Fibroblast of lung (primary cell): ENCODE results near the gene LCN10. TPM values are rescaled to one million over a fixed set of nuclear protein-coding genes. Genes with fewer than 3 reads are reported as not detected.
"Not testable (repeated sequence)": the region's sequence is repeated elsewhere in the genome, so short reads cannot be mapped to it uniquely, and the experiment has no call there.

Experiments used
- DNase-seq, 2 donors: peaks; one replicate each; pipeline versions ENCODE4 v3.0.0 to v3.0.0-alpha.2; 2010; ENCODE audit warnings: low read depth in 2 of 2
- H2AFZ ChIP-seq: 2 replicates; pipeline ENCODE4 v1.5.1; 2012; ENCODE audit warnings: low read length, control low read depth, inconsistent platforms
- H3K27ac ChIP-seq: 2 replicates; pipeline ENCODE4 v1.5.1; 2011; ENCODE audit warnings: low read length, control low read depth; ENCODE audit not compliant: insufficient read depth
- H3K27me3 ChIP-seq: 2 replicates; pipeline ENCODE4 v1.5.1; 2011; ENCODE audit warnings: mild to moderate bottlenecking, low read length; ENCODE audit not compliant: control insufficient read depth, insufficient read depth
- H3K36me3 ChIP-seq: 2 replicates; pipeline ENCODE4 v1.5.1; 2011; ENCODE audit warnings: low read length; ENCODE audit not compliant: control insufficient read depth, insufficient read depth
- H3K4me1 ChIP-seq: 2 replicates; pipeline ENCODE4 v1.5.1; 2011; ENCODE audit warnings: low read length; ENCODE audit not compliant: control insufficient read depth, insufficient read depth; ENCODE audit errors: extremely low read depth
- H3K4me2 ChIP-seq: 2 replicates; pipeline ENCODE4 v1.5.1; 2011; ENCODE audit warnings: low read length, control low read depth; ENCODE audit not compliant: insufficient read depth; ENCODE audit errors: extremely low read depth
- H3K4me3 ChIP-seq, 4 experiments: fragments of 200-600 bp in 1 of 4; sonication (generic) in 1 of 4; replicated peaks in 1 of 4; 2 replicates each; pipeline ENCODE4 v1.5.1; 2011 to 2016; ENCODE audit warnings: low read length in 4 of 4, low read depth in 3 of 4, mild to moderate bottlenecking in 3 of 4, control low read depth in 2 of 4, inconsistent platforms in 1 of 4, mixed read lengths in 1 of 4; ENCODE audit not compliant: insufficient read depth in 1 of 4; ENCODE audit errors: control extremely low read depth in 1 of 4
- H3K79me2 ChIP-seq: 2 replicates; pipeline ENCODE4 v1.5.1; 2012; ENCODE audit warnings: mild to moderate bottlenecking, low read length, inconsistent platforms; ENCODE audit not compliant: control insufficient read depth, insufficient read depth
- H3K9ac ChIP-seq: 2 replicates; pipeline ENCODE4 v1.5.1; 2011; ENCODE audit warnings: mild to moderate bottlenecking, low read length, control low read depth; ENCODE audit not compliant: insufficient read depth
- H3K9me3 ChIP-seq: 2 replicates; pipeline ENCODE4 v1.5.1; 2012; ENCODE audit warnings: low read depth, low read length; ENCODE audit not compliant: control insufficient read depth, insufficient read depth
- H4K20me1 ChIP-seq: 2 replicates; pipeline ENCODE4 v1.5.1; 2011; ENCODE audit warnings: low read length; ENCODE audit not compliant: control insufficient read depth, insufficient read depth; ENCODE audit errors: extremely low read depth
- EZH2 ChIP-seq: IDR thresholded peaks from 2 replicates; pipeline ENCODE4 v1.5.1; 2012; ENCODE audit warnings: low read length, control low read depth, mild to moderate bottlenecking; ENCODE audit errors: missing control alignments
- polyA plus RNA-seq, 2 donors: library from polyadenylated mRNA; depleted of rRNA in 1 of 2; stranded (reverse) in 1 of 2; unstranded in 1 of 2; fragments of >200 nt; gene quantifications; 2 replicates each; pipeline ENCODE4 v1.2.1, GENCODE V29; 2011 to 2012; ENCODE audit warnings: missing spikeins in 1 of 2
- total RNA-seq: library from RNA; depleted of rRNA; stranded (reverse); fragments of >200 nt; gene quantifications from 2 replicates; pipeline ENCODE4 v1.2.1, GENCODE V29; 2014
- TF ChIP-seq, protein P1 (sequence below), 2 donors: IDR thresholded peaks in 1 of 2; conservative IDR thresholded peaks in 1 of 2; 1 replicate in 1 of 2; 2 replicates in 1 of 2; pipeline ENCODE4 v1.5.1; 2011 to 2012; ENCODE audit warnings: low read length in 2 of 2, control low read depth in 1 of 2, inconsistent platforms in 1 of 2, low read depth in 1 of 2, mild to moderate bottlenecking in 1 of 2

Gene LCN10
- total and polyA plus RNA-seq, 2 donors (not counting 1 experiment from before 2014, with no cell fraction given) = not detected

DNA sequence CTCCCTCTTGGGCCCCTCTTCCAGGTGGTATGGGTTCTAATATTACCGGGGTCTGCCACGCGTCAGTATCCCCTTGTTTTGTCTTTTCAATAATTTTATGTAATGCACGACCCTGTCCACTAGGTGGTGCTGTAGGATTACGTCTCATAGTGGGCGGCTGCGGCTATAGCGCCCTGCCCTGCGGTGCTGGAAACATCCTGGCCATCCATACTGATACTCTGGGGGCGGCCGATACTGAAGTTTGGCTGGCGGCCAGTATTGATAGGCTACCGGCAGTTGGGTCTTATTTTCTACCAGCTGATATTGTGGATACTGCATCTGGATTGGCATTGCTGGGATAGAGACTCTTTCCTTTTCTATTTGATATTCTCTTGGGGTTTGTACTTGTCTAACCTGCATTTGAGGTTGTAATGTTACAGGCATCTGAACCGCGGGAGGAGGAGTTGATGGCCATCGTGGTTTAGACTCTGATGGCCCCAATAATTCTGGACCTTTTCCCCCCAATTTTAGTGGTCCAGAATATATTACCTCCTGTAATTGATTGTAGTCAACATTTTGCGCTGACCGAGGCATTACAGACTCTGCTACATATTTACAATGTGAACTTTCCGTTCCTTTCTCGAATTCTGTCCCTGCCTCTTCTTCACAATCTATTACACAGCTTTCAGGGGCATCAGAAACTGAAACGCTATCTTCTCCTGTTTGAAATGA, 45.1 kb upstream of the LCN10 start:
- H3K4me1 ChIP-seq = peaks cover 4% of the 10 kb centered on the region

GRCh38 chr9:136786983-136787382, 44.2 kb upstream of the LCN10 start:
- not testable (repeated sequence) for H3K4me1 ChIP-seq, DNase-seq, H3K9me3 ChIP-seq, H4K20me1 ChIP-seq, H2AFZ ChIP-seq, H3K4me3 ChIP-seq, H3K27ac ChIP-seq, H3K9ac ChIP-seq, H3K4me2 ChIP-seq, H3K79me2 ChIP-seq, H3K27me3 ChIP-seq, H3K36me3 ChIP-seq

More for the DNA sequence above, 45.1 kb upstream of the LCN10 start:
- no peaks in the 10 kb centered on the region for H4K20me1 ChIP-seq
- TF ChIP-seq EZH2 = no peak
- TF ChIP-seq, protein P1, sequence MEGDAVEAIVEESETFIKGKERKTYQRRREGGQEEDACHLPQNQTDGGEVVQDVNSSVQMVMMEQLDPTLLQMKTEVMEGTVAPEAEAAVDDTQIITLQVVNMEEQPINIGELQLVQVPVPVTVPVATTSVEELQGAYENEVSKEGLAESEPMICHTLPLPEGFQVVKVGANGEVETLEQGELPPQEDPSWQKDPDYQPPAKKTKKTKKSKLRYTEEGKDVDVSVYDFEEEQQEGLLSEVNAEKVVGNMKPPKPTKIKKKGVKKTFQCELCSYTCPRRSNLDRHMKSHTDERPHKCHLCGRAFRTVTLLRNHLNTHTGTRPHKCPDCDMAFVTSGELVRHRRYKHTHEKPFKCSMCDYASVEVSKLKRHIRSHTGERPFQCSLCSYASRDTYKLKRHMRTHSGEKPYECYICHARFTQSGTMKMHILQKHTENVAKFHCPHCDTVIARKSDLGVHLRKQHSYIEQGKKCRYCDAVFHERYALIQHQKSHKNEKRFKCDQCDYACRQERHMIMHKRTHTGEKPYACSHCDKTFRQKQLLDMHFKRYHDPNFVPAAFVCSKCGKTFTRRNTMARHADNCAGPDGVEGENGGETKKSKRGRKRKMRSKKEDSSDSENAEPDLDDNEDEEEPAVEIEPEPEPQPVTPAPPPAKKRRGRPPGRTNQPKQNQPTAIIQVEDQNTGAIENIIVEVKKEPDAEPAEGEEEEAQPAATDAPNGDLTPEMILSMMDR (conservative IDR thresholded peaks at IDR 0.05 in 1 of 2, IDR thresholded peaks at IDR 0.05 in 1 of 2; ENCODE audit: low read depth in 1 of 2, low read length in 2 of 2) = peak; percentile 73 to 77
- peak overlapping the region; percentile 45 for H3K4me2 ChIP-seq
- no peak overlapping the region for H3K4me3 ChIP-seq
- no peak overlapping the region for H3K9ac ChIP-seq
- DNase-seq = peak; percentile 30 to 57
- no peak overlapping the region for H3K27ac ChIP-seq
- H3K79me2 ChIP-seq = peaks cover 4% of the 10 kb centered on the region
- H2AFZ ChIP-seq = no peak overlapping the region
- no peaks in the 10 kb centered on the region for H3K36me3 ChIP-seq
- H3K27me3 ChIP-seq = no peaks in the 10 kb centered on the region
- no peaks in the 10 kb centered on the region for H3K9me3 ChIP-seq

DNA sequence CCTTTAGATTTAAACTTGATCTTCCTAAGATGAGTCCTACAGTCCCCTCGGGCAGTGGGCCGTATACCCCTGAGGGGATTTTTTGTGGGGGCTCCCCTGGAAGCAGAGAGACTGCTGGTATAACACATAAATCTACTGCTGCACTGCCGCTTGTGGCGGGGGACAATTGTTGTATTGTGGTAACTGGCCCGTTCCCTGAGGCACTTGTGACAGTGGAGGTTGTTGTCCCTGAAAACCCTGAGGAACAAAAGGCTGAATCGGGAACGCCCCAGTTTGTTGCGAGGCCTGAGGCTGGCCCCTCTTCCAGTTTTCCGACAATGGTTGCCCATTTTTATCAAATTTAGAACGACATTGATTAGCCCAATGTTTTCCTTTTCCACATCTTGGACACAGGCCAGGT, 43.7 kb upstream of the LCN10 start:
- Histone ChIP-seq H3K4me2 (no peak overlapping the region), H4K20me1 (no peaks in the 10 kb centered on the region), H3K79me2 (peaks cover under 1% of the 10 kb centered on the region), H3K27ac (no peak overlapping the region), H2AFZ (no peak overlapping the region), H3K4me3 (no peak overlapping the region), H3K9me3 (no peaks in the 10 kb centered on the region), H3K9ac (no peak overlapping the region), H3K36me3 (no peaks in the 10 kb centered on the region), H3K4me1 (peaks cover 4% of the 10 kb centered on the region), H3K27me3 (peaks cover 5% of the 10 kb centered on the region)
- no peak for TF ChIP-seq EZH2
- TF ChIP-seq, protein P1 (conservative IDR thresholded peaks at IDR 0.05 in 1 of 2, IDR thresholded peaks at IDR 0.05 in 1 of 2; ENCODE audit: low read depth in 1 of 2, low read length in 2 of 2) = no peak
- no peak for DNase-seq

- not testable (repeated sequence) for H3K36me3 ChIP-seq, H3K9me3 ChIP-seq, H3K4me1 ChIP-seq, H3K27ac ChIP-seq, H2AFZ ChIP-seq, H3K4me3 ChIP-seq, H3K79me2 ChIP-seq, H3K9ac ChIP-seq, H3K4me2 ChIP-seq, H4K20me1 ChIP-seq, DNase-seq, H3K27me3 ChIP-seq
Measured at GRCh38 chr9:136785565-136786355, 43.0 kb upstream of the LCN10 start.
